Adipose tissue (tissue), 3 donors: ENCODE data around the gene STUB1. TPM values are rescaled to one million over a fixed set of nuclear protein-coding genes. Genes with fewer than 3 reads are reported as not detected.

Experiments used
- H3K27ac ChIP-seq: one replicate; pipeline ENCODE4 v1.5.1; 2013; ENCODE audit warnings: low read depth, low read length
- WGBS, 3 donors: extraction: QIAGEN DNeasy Blood & Tissue Kit; methylation state at CpG; one replicate each; pipeline ENCODE4 v1.1.7; 2013; 5-methylcytosine and 5-hydroxymethylcytosine counted together
- polyA plus RNA-seq, 3 donors: library from polyadenylated mRNA; stranded (reverse); fragments of 200-250 nt; gene quantifications; one replicate each; pipeline ENCODE4 v1.2.3, GENCODE V29; 2013
- donor health status: healthy with polysubstance abuse.
- donor health status: Bipolar disorder and iron deficiency.
- donor health status: healthy.

The STUB1 gene
- polyA plus RNA-seq, 3 donors, result 85.4 to 145 (median 139) TPM

DNA sequence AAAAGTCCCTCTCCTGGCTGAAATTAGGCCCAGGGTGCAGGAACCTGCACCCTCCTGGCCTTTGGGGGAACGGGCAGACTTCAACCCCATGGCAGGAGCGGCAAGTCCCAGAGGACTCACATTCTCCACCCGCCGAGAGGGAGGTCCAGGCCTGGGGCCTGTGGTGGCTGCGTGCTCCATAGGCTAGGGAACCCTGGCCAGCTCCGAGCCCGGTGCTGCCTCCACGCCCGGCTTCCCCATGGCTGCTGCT is 45.9 kb downstream of the STUB1 start:
- no peak overlapping the region for H3K27ac ChIP-seq
- WGBS, 3 donors, result 9 to 36% (median 20%) methylated on average over 9 of the region's 9 CpGs

GRCh38 chr16:726438-727290 is 46.5 kb downstream of the STUB1 start, which contains the start of the genes CCDC78 and HAGHL:
CCDC78 (minus strand) TSS chr16:726443; CDS start chr16:726367, 76 bp downstream.
HAGHL (plus strand) TSS chr16:727106; CDS start chr16:727510, 404 bp downstream.
- H3K27ac ChIP-seq, result no peak within 1 kb of the TSS
- 2 to 3% (median 3%) methylated on average over 38 to 88 of the region's 88 CpGs for WGBS, 3 donors

DNA sequence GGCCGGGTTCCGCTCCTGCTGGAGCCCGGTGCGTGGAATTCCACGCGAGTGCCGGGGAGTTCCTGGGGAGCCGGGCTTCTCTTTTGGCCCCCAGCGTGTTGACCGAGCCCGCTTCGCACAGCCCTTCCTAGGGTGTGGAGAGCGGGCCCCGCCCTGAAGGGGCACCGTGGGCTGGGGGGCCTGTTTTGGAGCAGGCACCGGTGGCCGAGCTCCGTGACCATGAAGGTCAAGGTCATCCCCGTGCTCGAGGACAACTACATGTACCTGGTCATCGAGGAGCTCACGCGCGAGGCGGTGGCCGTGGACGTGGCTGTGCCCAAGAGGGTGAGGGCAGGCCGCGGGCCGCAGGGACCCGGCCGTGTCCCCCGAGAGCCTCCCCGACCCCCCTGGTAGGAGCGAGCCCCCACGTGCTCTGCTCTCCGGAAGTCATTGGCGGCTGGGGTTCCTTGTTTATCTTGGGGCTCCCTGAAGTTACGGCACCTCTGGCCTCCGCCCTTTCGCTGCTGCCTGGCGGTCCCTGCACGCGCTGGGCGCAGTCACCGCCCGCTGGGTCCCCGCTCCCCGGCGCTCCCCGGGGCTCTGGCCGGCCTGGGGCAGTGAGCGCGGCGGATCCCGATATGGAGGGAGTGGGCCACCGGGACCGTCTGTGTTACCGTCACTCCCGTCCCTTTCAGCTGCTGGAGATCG is 47.2 kb downstream of the STUB1 start:
- 1% methylated on average over 52 to 61 of the region's 61 CpGs for WGBS, 3 donors
- no peak overlapping the region for H3K27ac ChIP-seq

GRCh38 chr16:728131-728889 is 48.1 kb downstream of the STUB1 start:
- 1 to 2% (median 1%) methylated on average over 42 to 80 of the region's 80 CpGs for WGBS, 3 donors
- H3K27ac ChIP-seq, result no peak overlapping the region

DNA sequence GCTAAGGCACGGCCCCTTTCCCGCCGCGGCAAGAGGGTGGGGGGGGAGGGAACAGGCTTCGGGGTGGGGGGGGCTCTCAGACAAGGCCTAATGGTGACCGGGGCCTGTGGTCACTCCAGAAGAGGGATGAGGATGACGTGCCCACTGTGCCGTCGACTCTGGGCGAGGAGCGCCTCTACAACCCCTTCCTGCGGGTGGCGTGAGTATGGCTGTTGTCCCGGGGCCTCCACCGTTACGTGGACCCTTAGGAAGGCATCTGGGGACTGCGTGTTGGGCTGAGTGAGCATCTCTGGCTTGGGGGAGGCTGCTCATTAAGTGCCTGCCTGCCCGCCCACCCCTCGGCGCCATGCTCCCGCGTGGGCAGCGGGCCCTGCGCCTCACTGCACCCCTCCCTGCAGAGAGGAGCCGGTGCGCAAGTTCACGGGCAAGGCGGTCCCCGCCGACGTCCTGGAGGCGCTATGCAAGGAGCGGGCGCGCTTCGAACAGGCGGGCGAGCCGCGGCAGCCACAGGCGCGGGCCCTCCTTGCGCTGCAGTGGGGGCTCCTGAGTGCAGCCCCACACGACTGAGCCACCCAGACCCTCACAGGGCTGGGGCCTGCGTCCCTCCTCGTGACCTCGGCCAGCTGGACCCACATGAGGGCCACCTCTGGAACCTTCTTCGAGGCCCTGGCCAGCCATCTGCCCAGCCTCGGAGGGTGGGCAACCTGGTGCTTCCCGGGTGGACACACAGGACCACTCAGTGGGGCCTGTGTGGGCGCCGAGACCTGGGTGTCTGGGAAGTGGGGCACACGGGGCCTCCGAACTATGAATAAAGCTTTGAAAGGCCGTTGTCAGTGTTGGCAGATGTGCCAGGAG is 48.9 kb downstream of the STUB1 start:
- no peak overlapping the region for H3K27ac ChIP-seq
- WGBS, 3 donors, result 59 to 65% (median 64%) methylated on average over 49 to 55 of the region's 55 CpGs

DNA sequence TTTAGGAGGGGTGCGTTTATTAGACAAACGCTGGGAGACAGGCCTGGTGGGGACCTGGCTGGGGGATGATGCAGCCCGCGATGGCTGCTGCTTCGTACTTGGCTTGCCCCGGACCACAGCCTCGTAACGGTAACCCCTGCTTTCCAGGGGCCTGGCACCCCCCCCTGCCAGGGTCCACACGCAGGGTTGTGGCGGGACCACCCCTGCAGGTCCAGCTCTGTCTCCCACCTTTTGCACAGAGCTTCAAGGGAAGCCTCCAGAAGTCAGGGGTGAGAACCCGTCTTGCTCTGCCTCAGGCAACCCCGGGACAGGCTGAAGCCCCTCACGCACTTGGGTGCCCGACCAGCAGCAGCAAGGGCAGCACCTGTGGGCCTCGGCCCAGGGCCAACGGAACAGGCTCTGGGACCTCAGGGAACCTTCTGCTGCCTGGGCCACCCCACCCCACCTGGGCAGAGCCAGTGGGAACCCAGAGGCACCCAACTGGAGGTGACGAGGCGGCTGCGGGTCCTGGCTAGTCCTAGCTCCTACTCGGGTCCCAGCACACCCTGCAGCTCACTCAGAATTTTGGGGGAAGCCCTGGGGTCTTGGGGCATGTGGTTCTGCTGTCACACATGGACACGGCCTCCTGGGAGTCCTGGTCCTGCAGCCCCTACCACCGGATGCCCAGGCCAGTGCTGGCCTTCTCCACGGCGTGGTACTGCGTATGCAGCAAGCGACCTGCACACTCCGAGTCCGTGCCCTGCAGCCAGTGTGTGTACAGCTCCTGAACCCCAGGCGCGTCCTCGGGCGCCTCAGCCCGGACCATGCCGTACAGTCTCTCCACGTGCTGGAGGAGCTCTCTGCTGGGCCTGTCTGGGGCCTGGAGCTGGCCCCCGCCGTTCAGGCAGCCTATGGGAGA is 49.8 kb downstream of the STUB1 start:
- no peak overlapping the region for H3K27ac ChIP-seq
- whole genome bisulfite sequencing, 3 donors, result 88 to 89% (median 89%) methylated on average over 35 to 37 of the region's 37 CpGs

- WGBS, 3 donors, result 87 to 91% (median 88%) methylated on average over 21 to 22 of the region's 22 CpGs
These were observed 50.7 kb downstream of the STUB1 start for GRCh38 chr16:730666-731509.

DNA sequence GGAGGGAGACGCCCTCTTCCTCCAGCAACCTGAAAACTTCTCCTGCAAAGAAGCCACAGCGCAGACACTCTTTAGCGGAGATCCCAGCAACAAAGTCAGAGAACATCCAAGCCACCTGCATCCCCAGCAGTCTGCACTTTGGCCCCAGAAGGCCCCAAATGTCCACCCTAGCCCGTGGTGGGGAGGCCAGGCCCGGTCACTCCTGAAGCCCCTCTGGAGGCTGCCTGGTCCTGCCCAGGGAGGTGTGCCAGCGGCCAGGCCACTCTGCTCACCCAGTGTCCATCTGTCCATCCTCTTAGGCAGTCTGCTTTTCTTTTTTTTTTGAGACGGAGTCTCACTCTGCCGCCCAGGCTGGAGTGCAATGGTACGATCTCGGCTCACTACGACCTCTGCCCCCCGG is 52.1 kb downstream of the STUB1 start:
- 91 to 96% (median 95%) methylated on average over 12 of the region's 12 CpGs for WGBS, 3 donors
- no peak overlapping the region for H3K27ac ChIP-seq

More at GRCh38 chr16:730666-731509, 50.7 kb downstream of the STUB1 start:
- no peak overlapping the region for H3K27ac ChIP-seq

Other genes with a start within 250 kb of the STUB1 start
- 10 to 100 TPM; 20.4 to 31.4 (median 30.6) TPM for gene CAPN15, start 152.7 kb upstream of the STUB1 start, polyA plus RNA-seq
- under 1 TPM in 1 of 3 donors, not detected in 2; 0.20 TPM for gene PRR35, start 120.0 kb upstream of the STUB1 start, polyA plus RNA-seq
- 1 to 10 TPM in 1 of 3 donors, under 1 TPM in 2; 0.22 to 1.3 (median 0.61) TPM for gene NHLRC4, start 113.4 kb upstream of the STUB1 start, polyA plus RNA-seq
- gene PIGQ, start 110.4 kb upstream of the STUB1 start, polyA plus RNA-seq, result 10 to 100 TPM; 36.6 to 47.7 (median 37.6) TPM
- gene RAB40C, start 90.3 kb upstream of the STUB1 start, polyA plus RNA-seq, result 10 to 100 TPM; 16.0 to 42.5 (median 21.2) TPM
- gene WFIKKN1, start 49.4 kb upstream of the STUB1 start, polyA plus RNA-seq, result under 1 TPM; 0.25 to 0.85 (median 0.67) TPM
- gene METTL26, start 44.1 kb upstream of the STUB1 start, polyA plus RNA-seq, result 100 to 1,000 TPM in 2 of 3 donors, 10 to 100 TPM in 1; 65.0 to 125 (median 109) TPM
- gene MCRIP2, start 38.6 kb upstream of the STUB1 start, polyA plus RNA-seq, result 10 to 100 TPM; 23.6 to 57.6 (median 42.6) TPM
- gene WDR90, start 31.0 kb upstream of the STUB1 start, polyA plus RNA-seq, result 10 to 100 TPM; 12.1 to 14.8 (median 13.7) TPM
- gene RHOT2, start 12.3 kb upstream of the STUB1 start, polyA plus RNA-seq, result 100 to 1,000 TPM in 1 of 3 donors, 10 to 100 TPM in 2; 67.7 to 107 (median 85.5) TPM
- under 1 TPM in 2 of 3 donors, not detected in 1; 0.59 to 0.71 TPM for gene RHBDL1, start 4.7 kb upstream of the STUB1 start, polyA plus RNA-seq
- 10 to 100 TPM; 36.8 to 77.7 (median 44.9) TPM for gene JMJD8, start 3.9 kb downstream of the STUB1 start, polyA plus RNA-seq
- gene WDR24, start 10.0 kb downstream of the STUB1 start, polyA plus RNA-seq, result 1 to 10 TPM; 3.8 to 7.4 (median 5.1) TPM
- 1 to 10 TPM in 1 of 3 donors, under 1 TPM in 2; 0.22 to 2.5 (median 0.37) TPM for gene FBXL16, start 25.4 kb downstream of the STUB1 start, polyA plus RNA-seq
- 10 to 100 TPM; 21.3 to 34.1 (median 22.2) TPM for gene METRN, start 34.7 kb downstream of the STUB1 start, polyA plus RNA-seq
- 10 to 100 TPM; 10.1 to 33.4 (median 26.0) TPM for gene ANTKMT, start 40.7 kb downstream of the STUB1 start, polyA plus RNA-seq
- 1 to 10 TPM in 1 of 3 donors, under 1 TPM in 2; 0.42 to 2.1 (median 0.98) TPM for gene CCDC78, start 46.0 kb downstream of the STUB1 start, polyA plus RNA-seq
- 1 to 10 TPM; 2.0 to 2.6 (median 2.5) TPM for gene HAGHL, start 46.7 kb downstream of the STUB1 start, polyA plus RNA-seq
- gene CIAO3, start 60.6 kb downstream of the STUB1 start, polyA plus RNA-seq, result 10 to 100 TPM; 16.0 to 23.7 (median 19.0) TPM
- 10 to 100 TPM in 2 of 3 donors, under 1 TPM in 1; 0.49 to 14.2 (median 13.2) TPM for gene MSLN, start 80.3 kb downstream of the STUB1 start, polyA plus RNA-seq
- gene RPUSD1, start 108.0 kb downstream of the STUB1 start, polyA plus RNA-seq, result 10 to 100 TPM; 10.5 to 16.7 (median 10.8) TPM
- gene CHTF18, start 108.2 kb downstream of the STUB1 start, polyA plus RNA-seq, result 10 to 100 TPM in 1 of 3 donors, 1 to 10 TPM in 2; 7.3 to 12.6 (median 8.0) TPM
- not detected for gene GNG13, start 120.3 kb downstream of the STUB1 start, polyA plus RNA-seq